DOHH2 (cell line): ENCODE measurements around the gene ALOX12.

Experiments
- H3F3A ChIP-seq: fragments of 200-600 bp; sonication (generic), shearing (Covaris generic); 2 replicates; pipeline ENCODE4 v1.6.0; 2016; ENCODE audit warnings: antibody characterized with exemption, mild to moderate bottlenecking; ENCODE audit not compliant: control insufficient read depth, insufficient read depth
- H3K27ac ChIP-seq: fragments of 200-600 bp; sonication (generic); 2 replicates; pipeline ENCODE4 v1.5.1; 2014; ENCODE audit warnings: low read depth, mild to moderate bottlenecking, low read length, moderate library complexity
- H3K27me3 ChIP-seq: fragments of 200-600 bp; sonication (generic); 2 replicates; pipeline ENCODE4 v1.6.1; 2014; ENCODE audit warnings: mild to moderate bottlenecking, low read length, mixed read lengths; ENCODE audit not compliant: control insufficient read depth
- H3K36me3 ChIP-seq: fragments of 200-600 bp; sonication (generic); 2 replicates; pipeline ENCODE4 v1.6.1; 2014; ENCODE audit warnings: mild to moderate bottlenecking, low read length, moderate library complexity, mixed read lengths; ENCODE audit not compliant: control insufficient read depth
- H3K4me1 ChIP-seq: fragments of 200-600 bp; sonication (generic); 2 replicates; pipeline ENCODE4 v1.6.1; 2014; ENCODE audit warnings: mild to moderate bottlenecking, low read length, mixed read lengths; ENCODE audit not compliant: control insufficient read depth
- H3K4me2 ChIP-seq: fragments of 200-600 bp; sonication (generic); 2 replicates; pipeline ENCODE4 v1.6.0; 2014; ENCODE audit warnings: mild to moderate bottlenecking, low read length, moderate library complexity
- H3K4me3 ChIP-seq: fragments of 200-600 bp; sonication (generic); 2 replicates; pipeline ENCODE4 v1.5.1; 2014; ENCODE audit warnings: mild to moderate bottlenecking, low read length, mixed read lengths
- H3K79me2 ChIP-seq: fragments of 200-600 bp; sonication (generic); 2 replicates; pipeline ENCODE4 v1.6.1; 2014; ENCODE audit warnings: mild to moderate bottlenecking, low read length, mixed read lengths; ENCODE audit not compliant: control insufficient read depth
- H3K9me2 ChIP-seq: fragments of 200-600 bp; sonication (generic); replicated peaks from 2 replicates; pipeline ENCODE4 v1.6.1; 2014; ENCODE audit warnings: mild to moderate bottlenecking, low read length, mixed read lengths; ENCODE audit not compliant: control insufficient read depth
- H3K9me3 ChIP-seq: fragments of 200-600 bp; sonication (generic); 2 replicates; pipeline ENCODE4 v1.6.1; 2014; ENCODE audit warnings: antibody characterized with exemption, low read length, mixed read lengths; ENCODE audit not compliant: control insufficient read depth, insufficient read depth
- H4K20me1 ChIP-seq: fragments of 200-600 bp; sonication (generic); 2 replicates; pipeline ENCODE4 v1.6.0; 2014; ENCODE audit warnings: low read depth, mild to moderate bottlenecking, antibody characterized with exemption, low read length, moderate library complexity; ENCODE audit not compliant: control insufficient read depth, insufficient read depth
- TF ChIP-seq, protein P1 (sequence below): fragments of 200-600 bp; sonication (generic); IDR thresholded peaks from one replicate; pipeline ENCODE4 v1.5.1; 2014; ENCODE audit warnings: antibody characterized with exemption, mild to moderate bottlenecking, low read depth, low read length; ENCODE audit not compliant: poor library complexity, severe bottlenecking

ALOX12 gene

DNA sequence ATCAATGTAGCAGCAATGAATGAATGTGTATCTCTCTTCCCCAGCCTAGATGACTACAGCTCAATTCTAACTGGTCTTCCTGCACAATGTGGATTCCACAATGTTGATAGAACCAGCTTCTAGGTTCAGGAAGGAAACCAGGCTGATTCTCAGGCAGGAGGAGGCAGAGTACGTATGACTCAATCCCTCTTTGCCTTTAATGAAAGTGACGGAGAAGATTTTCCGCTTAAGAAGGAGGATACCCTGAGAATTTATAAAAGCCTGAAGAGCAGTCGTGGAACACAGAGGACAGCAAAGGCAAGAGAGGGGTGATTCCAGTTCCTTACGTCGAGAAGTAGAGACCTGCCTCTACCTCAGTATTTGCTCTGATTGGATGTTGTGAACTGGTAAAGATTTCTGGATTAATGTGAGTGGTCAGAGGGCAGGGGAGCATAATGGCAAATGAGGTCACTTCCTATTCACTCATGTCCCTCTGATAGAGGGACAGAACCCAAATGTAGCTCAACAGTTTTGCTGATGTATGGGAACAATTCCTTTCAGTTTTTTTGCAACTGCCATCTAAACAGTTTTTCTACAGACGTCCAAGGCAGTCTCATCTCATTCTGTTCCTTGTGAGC lies 63.1 kb downstream of the ALOX12 start:
- Histone ChIP-seq H3K9me2 (no peaks in the 10 kb centered on the region), H3K36me3 (no peaks in the 10 kb centered on the region), H3F3A (no peaks in the 10 kb centered on the region), H3K9me3 (no peaks in the 10 kb centered on the region), H4K20me1 (no peaks in the 10 kb centered on the region), H3K4me3 (no peak overlapping the region), H3K4me1 (no peaks in the 10 kb centered on the region), H3K4me2 (no peak overlapping the region), H3K27me3 (peaks cover 7% of the 10 kb centered on the region; the same call in 1 of the 2 replicates), H3K79me2 (no peaks in the 10 kb centered on the region), H3K27ac (no peak overlapping the region)
- TF ChIP-seq, protein P1, sequence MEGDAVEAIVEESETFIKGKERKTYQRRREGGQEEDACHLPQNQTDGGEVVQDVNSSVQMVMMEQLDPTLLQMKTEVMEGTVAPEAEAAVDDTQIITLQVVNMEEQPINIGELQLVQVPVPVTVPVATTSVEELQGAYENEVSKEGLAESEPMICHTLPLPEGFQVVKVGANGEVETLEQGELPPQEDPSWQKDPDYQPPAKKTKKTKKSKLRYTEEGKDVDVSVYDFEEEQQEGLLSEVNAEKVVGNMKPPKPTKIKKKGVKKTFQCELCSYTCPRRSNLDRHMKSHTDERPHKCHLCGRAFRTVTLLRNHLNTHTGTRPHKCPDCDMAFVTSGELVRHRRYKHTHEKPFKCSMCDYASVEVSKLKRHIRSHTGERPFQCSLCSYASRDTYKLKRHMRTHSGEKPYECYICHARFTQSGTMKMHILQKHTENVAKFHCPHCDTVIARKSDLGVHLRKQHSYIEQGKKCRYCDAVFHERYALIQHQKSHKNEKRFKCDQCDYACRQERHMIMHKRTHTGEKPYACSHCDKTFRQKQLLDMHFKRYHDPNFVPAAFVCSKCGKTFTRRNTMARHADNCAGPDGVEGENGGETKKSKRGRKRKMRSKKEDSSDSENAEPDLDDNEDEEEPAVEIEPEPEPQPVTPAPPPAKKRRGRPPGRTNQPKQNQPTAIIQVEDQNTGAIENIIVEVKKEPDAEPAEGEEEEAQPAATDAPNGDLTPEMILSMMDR = no peak
